ENCODE results near the gene ENOX2.

The ENOX2 gene

DNA sequence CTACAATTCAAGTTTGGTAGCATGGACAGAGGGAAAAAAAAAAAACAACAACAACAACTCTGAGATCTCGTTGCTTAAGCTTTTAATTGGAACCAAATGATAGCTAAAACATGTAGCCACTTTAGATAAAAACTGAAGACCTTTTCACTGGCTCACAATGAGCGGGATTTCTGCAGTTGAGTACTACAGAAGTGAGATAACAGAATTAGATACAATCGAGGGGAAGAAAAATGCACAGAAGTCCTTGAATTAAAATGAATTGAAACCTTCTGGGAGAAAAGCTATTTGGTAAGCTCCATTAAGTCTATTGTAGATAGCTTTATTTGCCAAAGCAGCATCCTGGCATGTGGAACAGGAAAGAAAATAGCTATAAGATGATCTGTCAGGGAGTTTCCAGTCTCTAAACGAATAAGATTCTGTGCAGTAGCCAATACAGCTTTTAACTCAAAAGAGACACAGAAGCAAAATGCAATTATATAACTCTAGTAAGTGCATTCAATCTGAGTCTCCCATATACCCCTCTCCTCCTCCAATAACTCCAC, 248.5 kb downstream of the ENOX2 start:
- no peak overlapping the region for H3K27ac ChIP-seq
- no peak overlapping the region for H3K4me3 ChIP-seq

GRCh38 chrX:130652824-130653578, 250.0 kb downstream of the ENOX2 start:
- H3K4me3 ChIP-seq, result no peak overlapping the region
- H3K27ac ChIP-seq, result no peak overlapping the region

DNA sequence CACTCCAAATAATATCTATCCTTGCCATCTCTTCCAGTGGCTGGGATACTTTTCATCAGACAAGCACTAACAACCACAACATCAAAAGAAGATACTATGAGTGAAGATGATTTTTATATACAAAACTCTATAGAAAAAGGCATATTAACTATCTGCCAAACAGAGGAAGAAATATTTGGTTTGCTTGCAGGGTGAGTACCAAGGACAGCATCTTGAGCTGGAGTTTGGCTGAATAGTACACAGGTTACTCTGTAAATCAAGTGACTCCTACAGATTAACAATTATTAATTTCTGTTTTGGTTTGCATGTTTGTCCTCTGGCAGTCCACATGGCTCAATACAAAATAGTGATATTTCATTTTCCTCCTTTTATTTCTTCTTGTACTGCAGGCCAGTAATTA, 253.3 kb downstream of the ENOX2 start:
- no peak overlapping the region for H3K27ac ChIP-seq
- no peak overlapping the region for H3K4me3 ChIP-seq

- Histone ChIP-seq H3K27ac (no peak overlapping the region), H3K4me3 (no peak overlapping the region)
These were observed 255.5 kb downstream of the ENOX2 start for GRCh38 chrX:130647468-130647867.

- Histone ChIP-seq H3K27ac (no peak overlapping the region), H3K4me3 (no peak overlapping the region)
These were observed 256.9 kb downstream of the ENOX2 start for GRCh38 chrX:130645955-130646583.

DNA sequence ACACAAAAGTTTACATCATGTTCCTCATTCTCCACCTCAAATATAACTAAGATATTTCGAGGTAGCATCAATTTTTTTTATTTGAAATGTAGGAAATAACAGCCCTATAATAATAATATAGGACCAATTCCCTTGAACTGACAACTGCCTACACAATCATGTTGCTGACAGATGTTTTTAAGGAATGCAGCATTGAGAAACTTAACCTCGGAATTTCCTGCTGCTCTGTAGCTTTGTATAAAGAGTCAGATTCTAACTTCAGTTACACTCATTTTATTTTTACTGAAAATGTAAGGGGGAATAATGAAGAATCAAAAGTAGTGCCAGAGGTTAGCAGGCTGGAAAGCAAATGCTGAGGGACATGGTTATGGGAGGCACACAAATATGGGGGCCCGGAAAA, 265.4 kb downstream of the ENOX2 start:
- H3K4me3 ChIP-seq, result no peak overlapping the region
- H3K27ac ChIP-seq, result peak overlapping the region in 1 of 21 experiments; percentile 39

GRCh38 chrX:130636277-130636676, 266.7 kb downstream of the ENOX2 start:
- H3K4me3 ChIP-seq, result no peak overlapping the region
- H3K27ac ChIP-seq, result no peak overlapping the region

- Histone ChIP-seq H3K4me3 (no peak overlapping the region), H3K27ac (no peak overlapping the region)
These were observed 272.0 kb downstream of the ENOX2 start for GRCh38 chrX:130631011-130631410.

GRCh38 chrX:130628516-130628915, 274.5 kb downstream of the ENOX2 start:
- no peak overlapping the region for H3K27ac ChIP-seq
- no peak overlapping the region for H3K4me3 ChIP-seq

DNA sequence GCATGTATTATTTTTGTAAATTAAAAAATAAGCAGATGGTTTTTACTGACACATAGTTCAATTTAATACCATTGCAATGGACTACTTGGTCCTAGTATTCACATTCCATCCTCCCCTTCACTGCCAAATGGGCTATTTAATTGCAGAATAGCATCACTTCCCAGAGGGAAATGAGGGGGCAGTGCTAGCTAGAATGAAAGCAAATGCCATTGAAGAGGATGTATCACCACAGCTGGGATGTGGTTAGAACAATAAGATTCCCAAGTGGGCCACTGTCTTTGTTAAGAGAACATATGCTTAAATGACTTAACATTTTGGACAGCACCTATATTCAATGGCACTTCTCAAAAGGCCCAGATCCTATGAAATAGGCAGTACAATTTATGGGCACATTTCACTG, 276.5 kb downstream of the ENOX2 start:
- no peak overlapping the region for H3K27ac ChIP-seq
- H3K4me3 ChIP-seq, result no peak overlapping the region

GRCh38 chrX:130625386-130625785, 277.6 kb downstream of the ENOX2 start:
- H3K27ac ChIP-seq, result no peak overlapping the region

DNA sequence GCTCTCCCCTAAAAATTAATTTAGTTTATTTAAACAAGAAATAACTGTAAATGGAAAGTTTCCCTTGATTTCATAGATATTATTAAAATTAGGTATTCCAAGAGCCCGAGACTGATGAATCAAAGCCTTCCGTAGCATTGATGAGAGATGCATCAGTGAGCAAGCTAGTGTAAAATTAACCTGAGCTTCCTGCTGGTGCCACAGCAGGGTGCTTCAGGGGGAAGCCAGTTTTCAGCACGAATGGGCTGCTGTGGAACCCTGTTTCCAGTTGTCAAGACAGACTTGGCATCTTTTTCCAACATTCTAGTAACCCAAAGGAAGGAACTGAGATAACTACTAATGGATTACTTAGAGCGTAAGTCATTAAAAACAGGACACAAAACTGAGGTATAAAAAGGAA, 279.5 kb downstream of the ENOX2 start:
- Histone ChIP-seq H3K4me3 (no peak overlapping the region), H3K27ac (no peak overlapping the region)

More at GRCh38 chrX:130625386-130625785, 277.6 kb downstream of the ENOX2 start:
- no peak overlapping the region for H3K4me3 ChIP-seq

- Histone ChIP-seq H3K27ac (no peak overlapping the region), H3K4me3 (no peak overlapping the region)
These were observed 287.1 kb downstream of the ENOX2 start for GRCh38 chrX:130615941-130616340.

DNA sequence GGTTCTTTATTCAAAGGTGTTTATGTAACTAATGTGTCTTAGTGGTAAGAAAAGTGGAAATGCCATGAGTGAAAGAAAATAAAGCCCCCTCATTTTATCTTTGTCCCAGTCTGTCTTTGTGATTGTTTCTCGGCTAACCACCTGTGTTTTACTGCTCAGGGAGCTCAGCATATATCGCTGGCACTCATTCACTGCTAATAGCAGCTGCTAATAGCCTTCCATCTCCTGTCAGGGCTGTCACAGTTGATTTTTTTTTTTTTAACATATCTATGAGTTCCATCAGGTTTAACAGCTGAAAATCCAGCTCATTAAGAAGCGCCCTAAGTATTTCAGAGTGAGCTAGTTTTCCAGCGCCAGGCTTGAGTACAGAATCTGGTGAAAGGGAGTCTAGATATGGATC, 295.6 kb downstream of the ENOX2 start:
- H3K4me3 ChIP-seq, result no peak overlapping the region
- H3K27ac ChIP-seq, result no peak overlapping the region

DNA sequence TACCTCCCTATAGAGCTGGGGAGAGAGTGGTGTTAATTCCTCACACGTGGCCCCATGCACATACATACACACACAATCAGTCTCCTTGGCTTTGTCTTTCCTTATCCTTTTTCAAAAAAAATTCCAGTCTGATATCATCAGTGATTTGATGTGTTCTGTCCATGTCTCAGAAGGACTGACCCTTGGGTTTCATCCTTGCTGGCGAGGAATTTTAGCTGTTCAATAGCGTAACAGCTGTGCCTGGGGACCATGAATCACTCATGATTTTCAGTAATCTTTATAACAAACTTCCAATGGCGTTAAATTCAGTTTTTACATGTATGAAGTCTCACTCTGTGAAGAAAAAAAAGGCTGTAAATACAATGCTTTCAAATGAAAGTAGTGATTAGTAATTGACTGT, 296.6 kb downstream of the ENOX2 start:
- no peak overlapping the region for H3K27ac ChIP-seq

GRCh38 chrX:130604882-130605281, 298.1 kb downstream of the ENOX2 start:
- no peak overlapping the region for H3K27ac ChIP-seq
- no peak overlapping the region for H3K4me3 ChIP-seq

More for the DNA sequence above, 296.6 kb downstream of the ENOX2 start:
- no peak overlapping the region for H3K4me3 ChIP-seq

- Histone ChIP-seq H3K27ac (no peak overlapping the region), H3K4me3 (no peak overlapping the region)
These were observed 308.5 kb downstream of the ENOX2 start for GRCh38 chrX:130594453-130594916.

- Histone ChIP-seq H3K27ac (no peak overlapping the region), H3K4me3 (no peak overlapping the region)
These were observed 309.1 kb downstream of the ENOX2 start for GRCh38 chrX:130593911-130594310.

DNA sequence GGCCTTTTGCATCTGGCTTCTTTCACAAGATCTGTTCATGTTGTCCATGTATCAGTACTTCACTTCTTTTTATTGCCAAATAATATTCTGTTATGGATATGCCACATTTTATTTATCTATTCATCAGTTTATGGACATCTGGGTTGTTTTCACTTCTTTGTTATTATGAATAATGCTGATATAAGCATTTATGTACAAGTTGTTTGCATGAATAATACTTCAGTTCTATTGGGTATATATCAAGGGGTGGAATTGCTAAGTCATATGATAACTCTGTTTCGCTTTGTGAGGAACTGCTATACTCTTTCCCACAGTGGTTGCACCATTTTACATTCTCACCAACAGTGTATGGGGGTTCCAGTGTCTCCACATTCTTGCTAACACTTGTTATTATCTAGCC, 310.8 kb downstream of the ENOX2 start:
- Histone ChIP-seq H3K4me3 (no peak overlapping the region), H3K27ac (no peak overlapping the region)

- Histone ChIP-seq H3K27ac (no peak overlapping the region), H3K4me3 (no peak overlapping the region)
These were observed 324.1 kb downstream of the ENOX2 start for GRCh38 chrX:130578906-130579305.

DNA sequence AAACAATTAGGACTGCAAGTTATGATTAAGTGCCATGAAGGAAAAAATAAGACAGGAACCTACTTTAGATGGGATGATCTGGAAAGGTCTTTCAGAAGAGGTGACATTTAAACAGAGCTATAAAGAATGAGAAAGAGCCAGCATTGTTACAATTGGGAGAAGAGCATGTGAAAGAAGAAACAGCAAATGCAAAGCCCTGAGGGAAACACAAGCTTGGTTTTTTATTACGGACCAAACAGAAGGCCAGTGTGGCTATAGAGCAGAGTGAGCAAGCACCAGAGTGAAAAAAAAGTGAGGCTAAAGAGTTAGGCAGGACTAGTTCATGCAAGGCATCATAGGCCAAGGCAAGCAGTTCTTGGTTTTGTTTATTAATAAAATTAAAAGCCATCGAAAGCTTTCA, 325.6 kb downstream of the ENOX2 start:
- Histone ChIP-seq H3K27ac (no peak overlapping the region), H3K4me3 (no peak overlapping the region)
